NCI-H1930 (cell line): Measurements from ENCODE around the gene IQUB.
"Not testable (repeated sequence)": the region's sequence is repeated elsewhere in the genome, so short reads cannot be mapped to it uniquely, and the experiment has no call there.

ENCODE experiments used
- DNase-seq, 2 experiments: peaks; one replicate each; lab custom pipeline; 2025; lab: John Stamatoyannopoulos, UW

The IQUB gene

DNA sequence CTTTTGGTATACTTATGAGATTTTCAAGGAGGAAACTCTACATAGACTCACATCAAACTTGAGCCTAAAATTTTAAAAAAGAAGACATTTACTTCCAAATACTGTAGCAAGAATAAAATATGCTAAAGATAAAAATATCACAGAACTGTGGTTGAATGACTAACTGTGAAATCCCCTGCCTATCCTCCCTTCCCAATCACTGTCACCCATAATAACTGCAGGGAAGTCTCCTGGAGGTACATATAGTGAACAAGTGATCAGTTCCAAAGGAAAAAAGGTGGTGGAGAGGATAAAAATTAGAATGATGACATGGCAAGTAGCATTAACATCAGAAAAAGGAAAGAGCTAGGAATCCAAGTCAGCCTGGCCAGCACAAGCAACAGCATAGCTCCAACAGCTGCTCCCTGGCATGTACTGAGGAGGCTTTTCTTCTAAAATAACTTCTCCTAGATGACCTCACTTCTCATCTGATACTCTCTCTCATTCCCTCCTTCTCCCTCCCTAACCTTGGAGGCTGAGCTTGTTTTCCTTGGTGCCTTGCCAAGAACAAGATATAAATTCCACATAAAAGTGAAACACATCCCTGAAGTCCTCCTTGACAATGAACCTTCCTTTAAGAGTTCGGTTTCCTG is 124.0 kb downstream of the IQUB start:
- DNase-seq = no peak

GRCh38 chr7:123407951-123408350 is 126.4 kb downstream of the IQUB start:
- not testable (repeated sequence) for DNase-seq
